GM13976 (cell line): ENCODE measurements around the gene SSH2.

Experiments
- DNase-seq: peaks from one replicate; pipeline ENCODE4 v3.0.0; 2012; ENCODE audit warnings: low spot score
- CTCF ChIP-seq: IDR thresholded peaks from 2 replicates; pipeline ENCODE4 v1.5.1; 2012; ENCODE audit warnings: borderline replicate concordance, mild to moderate bottlenecking; ENCODE audit not compliant: insufficient read depth; ENCODE audit errors: extremely low read depth, missing control alignments, control extremely low read depth
- in situ Hi-C: fragments of 300-500 bp; cut with MboI; formaldehyde crosslinking; loops from one replicate; pipeline ENCODE4 v1.12.0; 2022; ENCODE audit warnings: low sequenced_read_pairs, mixed read lengths, inconsistent platforms; ENCODE audit not compliant: unreplicated experiment

SSH2 gene

GRCh38 chr17:29761040-29761761 is 168.8 kb downstream of the SSH2 start:
- TF ChIP-seq CTCF: no peak
- DNase-seq: peak; percentile 96
- in situ Hi-C loops: no loop called here

- TF ChIP-seq CTCF: no peak
- in situ Hi-C loops: no loop called here
- peak; percentile 57 for DNase-seq
These were observed 169.6 kb downstream of the SSH2 start for GRCh38 chr17:29760279-29761039.

GRCh38 chr17:29758255-29758654 is 171.8 kb downstream of the SSH2 start:
- no peak for DNase-seq
- TF ChIP-seq CTCF: no peak
- in situ Hi-C loops: no loop called here

GRCh38 chr17:29757788-29758187 is 172.2 kb downstream of the SSH2 start:
- no peak for DNase-seq
- no peak for TF ChIP-seq CTCF
- in situ Hi-C loops: no loop called here

GRCh38 chr17:29753845-29754439 is 176.1 kb downstream of the SSH2 start:
- peak; percentile 42 for DNase-seq
- no peak for TF ChIP-seq CTCF
- in situ Hi-C loops: no loop called here

- in situ Hi-C loops: no loop called here
- DNase-seq: no peak
- TF ChIP-seq CTCF: no peak
These were observed 180.8 kb downstream of the SSH2 start for GRCh38 chr17:29749045-29749825.
